Progenitor cell of endocrine pancreas (in vitro differentiated cells): ENCODE measurements around the gene ARHGAP15. TPM values are rescaled to one million over a fixed set of nuclear protein-coding genes. Genes with fewer than 3 reads are reported as not detected.

Experiments
- DNase-seq: peaks from one replicate; pipeline ENCODE4 v3.0.0; 2021; ENCODE audit warnings: low spot score; ENCODE audit not compliant: unreplicated experiment
- H3K27ac Mint-ChIP-seq: 2 replicates; pipeline ENCODE4 v1.8.0; 2021; ENCODE audit warnings: mild to moderate bottlenecking, moderate library complexity, mixed read lengths
- H3K27me3 Mint-ChIP-seq: 2 replicates; pipeline ENCODE4 v1.8.0; 2021; ENCODE audit warnings: mixed read lengths
- H3K36me3 Mint-ChIP-seq: 2 replicates; pipeline ENCODE4 v1.8.0; 2022; ENCODE audit warnings: mixed read lengths; ENCODE audit not compliant: insufficient read depth
- H3K4me1 Mint-ChIP-seq: 2 replicates; pipeline ENCODE4 v1.8.0; 2021; ENCODE audit warnings: low read depth, mixed read lengths
- H3K4me3 Mint-ChIP-seq: 2 replicates; pipeline ENCODE4 v1.8.0; 2021; ENCODE audit warnings: low read depth, mild to moderate bottlenecking, moderate library complexity, mixed read lengths
- H3K9me3 Mint-ChIP-seq: 2 replicates; pipeline ENCODE4 v1.8.0; 2021; ENCODE audit warnings: low read depth, mixed read lengths
- CTCF ChIP-seq: fragments of 200-600 bp; sonication (generic); IDR thresholded peaks from one replicate; pipeline ENCODE4 v1.5.0; 2021; ENCODE audit warnings: antibody characterized with exemption, mild to moderate bottlenecking; ENCODE audit not compliant: unreplicated experiment
- total RNA-seq: library from RNA; stranded (reverse); gene quantifications from 2 replicates; pipeline ENCODE4 v1.2.1, GENCODE V29; 2021

The ARHGAP15 gene
- total RNA-seq, 1 donor from 2014 or later = not detected

GRCh38 chr2:143313861-143314260 is 184.6 kb downstream of the ARHGAP15 start:
- Mint-ChIP-seq H3K9me3 (no peaks in the 10 kb centered on the region), H3K27ac (no peak overlapping the region), H3K4me3 (no peak overlapping the region), H3K27me3 (no peaks in the 10 kb centered on the region), H3K36me3 (no peaks in the 10 kb centered on the region), H3K4me1 (no peaks in the 10 kb centered on the region)
- TF ChIP-seq CTCF = no peak
- no peak for DNase-seq

GRCh38 chr2:143321994-143322393 is 192.8 kb downstream of the ARHGAP15 start:
- H3K36me3 Mint-ChIP-seq = no peaks in the 10 kb centered on the region
- TF ChIP-seq CTCF = no peak
- H3K9me3 Mint-ChIP-seq = no peaks in the 10 kb centered on the region
- DNase-seq = no peak
- H3K4me1 Mint-ChIP-seq = peaks cover 2% of the 10 kb centered on the region
- no peak overlapping the region for H3K27ac Mint-ChIP-seq
- no peak overlapping the region for H3K4me3 Mint-ChIP-seq
- no peaks in the 10 kb centered on the region for H3K27me3 Mint-ChIP-seq

- DNase-seq = no peak
- Mint-ChIP-seq H3K4me1 (peaks cover 10% of the 10 kb centered on the region), H3K9me3 (peaks cover 4% of the 10 kb centered on the region), H3K4me3 (no peak overlapping the region), H3K27me3 (no peaks in the 10 kb centered on the region), H3K27ac (no peak overlapping the region), H3K36me3 (peaks cover 2% of the 10 kb centered on the region)
- no peak for TF ChIP-seq CTCF
Observed at GRCh38 chr2:143329288-143329687, 200.1 kb downstream of the ARHGAP15 start.

- Mint-ChIP-seq H3K27me3 (no peaks in the 10 kb centered on the region), H3K36me3 (no peaks in the 10 kb centered on the region), H3K27ac (no peak overlapping the region), H3K4me3 (no peak overlapping the region), H3K9me3 (no peaks in the 10 kb centered on the region), H3K4me1 (peaks cover 10% of the 10 kb centered on the region)
- no peak for TF ChIP-seq CTCF
- DNase-seq = no peak
Observed at GRCh38 chr2:143333168-143333791, 204.1 kb downstream of the ARHGAP15 start.

GRCh38 chr2:143333847-143334246 is 204.6 kb downstream of the ARHGAP15 start:
- Mint-ChIP-seq H3K4me1 (peaks cover 10% of the 10 kb centered on the region), H3K9me3 (no peaks in the 10 kb centered on the region), H3K4me3 (no peak overlapping the region), H3K27me3 (no peaks in the 10 kb centered on the region), H3K27ac (no peak overlapping the region), H3K36me3 (no peaks in the 10 kb centered on the region)
- TF ChIP-seq CTCF = no peak
- DNase-seq = no peak
